Measurements from ENCODE around the gene PGGHG.

Gene PGGHG

DNA sequence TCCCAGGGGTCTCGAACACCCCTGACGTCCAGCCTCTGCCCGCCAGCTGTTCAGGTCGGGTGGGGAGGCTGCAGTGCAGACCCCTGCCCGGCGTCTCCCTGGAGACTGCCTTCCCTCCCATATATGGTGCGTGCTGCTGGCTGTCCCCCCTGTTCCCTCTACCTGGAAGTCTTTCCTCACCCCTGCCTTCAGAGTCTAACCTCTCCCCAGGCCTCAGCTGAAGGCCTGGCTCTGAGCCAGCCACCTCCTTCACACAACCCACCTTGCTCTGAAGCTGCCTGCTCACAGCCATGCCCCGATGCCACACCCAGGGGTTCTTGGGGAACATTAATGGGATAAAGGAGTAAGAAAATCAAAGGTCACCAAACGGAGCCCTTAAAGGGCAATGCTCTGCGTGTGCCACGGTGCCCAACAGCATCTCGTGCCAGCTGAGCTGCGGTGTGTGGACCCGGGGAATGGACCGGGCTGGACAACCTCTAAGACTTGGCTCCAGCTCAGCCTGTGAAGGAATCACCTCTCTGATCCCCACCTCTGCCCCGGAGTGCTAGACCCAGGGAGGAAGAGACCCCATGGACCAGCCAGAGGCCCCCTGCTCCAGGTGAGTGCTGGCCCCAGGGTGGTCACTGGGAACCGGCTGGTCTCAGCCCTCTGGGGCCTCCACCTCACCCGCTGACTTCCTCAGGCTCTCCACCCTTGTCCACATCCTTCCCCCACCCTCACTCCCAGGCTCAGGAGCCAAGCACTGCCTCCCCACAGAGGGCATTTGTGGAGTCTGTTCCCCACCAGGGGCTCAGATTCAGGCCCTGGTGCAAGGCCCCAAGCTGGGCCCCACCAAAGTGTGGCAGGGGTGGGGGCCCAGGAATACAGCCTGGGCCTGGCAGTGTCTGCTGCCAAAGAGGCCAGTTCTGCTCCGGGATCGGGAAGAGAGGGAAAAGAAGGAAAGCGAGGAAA, 10.7 kb upstream of the PGGHG start, which contains the start of gene NLRP6:
Gene NLRP6 (plus strand): TSS at position 407 of the 951 bp plus-strand sequence. CDS start 163 bp downstream, at position 570.
- no peak for DNase-seq (ENCODE audit: low read depth)
- no peak within 1 kb of the TSS for H3K4me3 ChIP-seq (replicated peaks; ENCODE audit: low read depth, low read length)
- TF ChIP-seq, protein P1, sequence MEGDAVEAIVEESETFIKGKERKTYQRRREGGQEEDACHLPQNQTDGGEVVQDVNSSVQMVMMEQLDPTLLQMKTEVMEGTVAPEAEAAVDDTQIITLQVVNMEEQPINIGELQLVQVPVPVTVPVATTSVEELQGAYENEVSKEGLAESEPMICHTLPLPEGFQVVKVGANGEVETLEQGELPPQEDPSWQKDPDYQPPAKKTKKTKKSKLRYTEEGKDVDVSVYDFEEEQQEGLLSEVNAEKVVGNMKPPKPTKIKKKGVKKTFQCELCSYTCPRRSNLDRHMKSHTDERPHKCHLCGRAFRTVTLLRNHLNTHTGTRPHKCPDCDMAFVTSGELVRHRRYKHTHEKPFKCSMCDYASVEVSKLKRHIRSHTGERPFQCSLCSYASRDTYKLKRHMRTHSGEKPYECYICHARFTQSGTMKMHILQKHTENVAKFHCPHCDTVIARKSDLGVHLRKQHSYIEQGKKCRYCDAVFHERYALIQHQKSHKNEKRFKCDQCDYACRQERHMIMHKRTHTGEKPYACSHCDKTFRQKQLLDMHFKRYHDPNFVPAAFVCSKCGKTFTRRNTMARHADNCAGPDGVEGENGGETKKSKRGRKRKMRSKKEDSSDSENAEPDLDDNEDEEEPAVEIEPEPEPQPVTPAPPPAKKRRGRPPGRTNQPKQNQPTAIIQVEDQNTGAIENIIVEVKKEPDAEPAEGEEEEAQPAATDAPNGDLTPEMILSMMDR (IDR thresholded peaks at IDR 0.05; ENCODE audit: low read length, missing control alignments) = no peak

GRCh38 chr11:279040-279965, 9.6 kb upstream of the PGGHG start:
- H3K4me3 ChIP-seq (replicated peaks; ENCODE audit: low read depth, low read length) = no peak overlapping the region
- TF ChIP-seq, protein P1 (IDR thresholded peaks at IDR 0.05; ENCODE audit: low read length, missing control alignments) = no peak
- no peak for DNase-seq (ENCODE audit: low read depth)

DNA sequence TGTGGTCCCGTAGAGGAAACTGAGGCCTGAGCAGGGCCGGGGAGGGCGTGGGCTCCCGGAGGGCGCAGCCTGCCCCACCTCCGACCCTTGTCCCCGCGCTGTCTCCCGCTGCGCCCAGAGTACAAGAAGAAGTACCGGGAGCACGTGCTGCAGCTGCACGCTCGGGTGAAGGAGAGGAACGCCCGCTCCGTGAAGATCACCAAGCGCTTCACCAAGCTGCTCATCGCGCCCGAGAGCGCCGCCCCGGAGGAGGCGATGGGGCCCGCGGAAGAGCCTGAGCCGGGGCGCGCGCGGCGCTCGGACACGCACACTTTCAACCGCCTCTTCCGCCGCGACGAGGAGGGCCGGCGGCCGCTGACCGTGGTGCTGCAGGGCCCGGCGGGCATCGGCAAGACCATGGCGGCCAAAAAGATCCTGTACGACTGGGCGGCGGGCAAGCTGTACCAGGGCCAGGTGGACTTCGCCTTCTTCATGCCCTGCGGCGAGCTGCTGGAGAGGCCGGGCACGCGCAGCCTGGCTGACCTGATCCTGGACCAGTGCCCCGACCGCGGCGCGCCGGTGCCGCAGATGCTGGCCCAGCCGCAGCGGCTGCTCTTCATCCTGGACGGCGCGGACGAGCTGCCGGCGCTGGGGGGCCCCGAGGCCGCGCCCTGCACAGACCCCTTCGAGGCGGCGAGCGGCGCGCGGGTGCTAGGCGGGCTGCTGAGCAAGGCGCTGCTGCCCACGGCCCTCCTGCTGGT, 8.8 kb upstream of the PGGHG start:
- DNase-seq (ENCODE audit: low read depth) = peak; percentile 35
- TF ChIP-seq, protein P1 (IDR thresholded peaks at IDR 0.05; ENCODE audit: low read length, missing control alignments) = no peak

GRCh38 chr11:280706-281485, 8.0 kb upstream of the PGGHG start:
- no peak for DNase-seq (ENCODE audit: low read depth)
- no peak overlapping the region for H3K4me3 ChIP-seq (replicated peaks; ENCODE audit: low read depth, low read length)
- TF ChIP-seq, protein P1 (IDR thresholded peaks at IDR 0.05; ENCODE audit: low read length, missing control alignments) = no peak

More for the DNA sequence above, 8.8 kb upstream of the PGGHG start:
- no peak overlapping the region for H3K4me3 ChIP-seq (replicated peaks; ENCODE audit: low read depth, low read length)

- no peak overlapping the region for H3K4me3 ChIP-seq (replicated peaks; ENCODE audit: low read depth, low read length)
- TF ChIP-seq, protein P1 (IDR thresholded peaks at IDR 0.05; ENCODE audit: low read length, missing control alignments) = no peak
- no peak for DNase-seq (ENCODE audit: low read depth)
These were observed 7.3 kb upstream of the PGGHG start for GRCh38 chr11:281486-282161.
